Kidney glomerular epithelial cell (primary cell): ENCODE measurements around the gene NLRP9.

Source experiments
- DNase-seq: peaks from one replicate; lab custom pipeline; 2025; lab: John Stamatoyannopoulos, UW

The NLRP9 gene

DNA sequence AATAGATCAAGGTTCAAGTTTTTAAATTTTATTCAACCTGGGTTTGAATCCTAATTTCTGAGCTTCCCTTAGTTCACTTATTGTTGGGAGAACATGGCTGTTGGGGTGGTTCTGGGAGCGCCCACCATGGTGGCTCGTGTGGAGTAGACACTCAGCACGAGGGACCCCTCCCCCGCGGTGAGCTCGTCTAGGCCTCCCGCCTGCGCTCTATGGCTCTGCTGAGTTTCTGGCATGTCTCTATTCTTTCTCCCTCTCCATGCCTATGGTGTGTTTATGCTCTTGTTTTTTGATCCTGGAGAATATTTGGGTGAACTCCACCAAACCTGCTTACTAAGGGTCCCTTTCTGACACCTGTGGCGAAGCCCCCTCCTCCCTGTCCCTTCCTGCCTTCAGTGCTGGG is 64.7 kb downstream of the NLRP9 start:
- DNase-seq, result no peak

DNA sequence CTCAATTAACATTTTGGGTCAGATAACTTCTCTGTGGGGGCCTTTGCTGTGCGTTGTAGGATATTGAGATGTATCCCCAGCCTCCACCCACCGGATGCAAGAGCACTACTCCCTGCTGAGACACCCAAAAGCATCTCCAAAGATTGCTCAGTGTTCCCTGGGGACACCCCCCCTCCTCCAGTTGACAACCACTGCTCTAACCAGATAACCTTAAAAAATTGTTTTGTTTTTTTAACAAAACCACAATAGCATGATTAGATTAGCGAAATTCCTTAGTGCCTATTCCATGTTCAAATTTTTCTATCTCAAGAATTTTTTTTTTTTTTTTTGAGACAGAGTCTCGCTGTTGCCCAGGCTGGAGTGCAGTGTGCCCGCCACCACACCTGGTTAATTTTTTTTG is 65.8 kb downstream of the NLRP9 start:
- no peak for DNase-seq

GRCh38 chr19:55671054-55671378 is 67.2 kb downstream of the NLRP9 start:
- DNase-seq, result no peak

- no peak for DNase-seq
These were observed 67.7 kb downstream of the NLRP9 start for GRCh38 chr19:55670280-55671053.

GRCh38 chr19:55669418-55670279 is 68.6 kb downstream of the NLRP9 start:
- no peak for DNase-seq

GRCh38 chr19:55668603-55669348 is 69.4 kb downstream of the NLRP9 start:
- DNase-seq, result no peak

DNA sequence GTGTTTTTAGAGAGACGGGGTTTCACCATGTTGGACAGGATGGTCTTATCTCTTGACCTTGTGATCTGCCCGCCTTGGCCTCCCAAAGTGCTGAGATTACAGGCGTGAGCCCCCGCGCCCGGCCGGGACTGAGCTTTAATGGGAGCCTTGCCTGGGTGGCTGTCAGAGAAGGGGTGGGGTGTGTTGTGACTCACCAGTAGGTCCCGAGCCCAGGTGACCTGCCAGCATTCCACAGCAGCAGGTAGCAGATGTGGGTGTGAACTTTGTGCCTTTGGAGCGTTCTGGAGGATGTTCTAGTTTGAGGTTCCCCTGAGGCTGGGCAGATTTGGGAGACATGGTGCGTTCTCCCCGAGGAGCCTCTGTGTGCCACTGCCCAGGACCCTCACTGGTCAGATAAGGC is 70.2 kb downstream of the NLRP9 start:
- no peak for DNase-seq

- no peak for DNase-seq
These were observed 70.7 kb downstream of the NLRP9 start for GRCh38 chr19:55667511-55667910.

- no peak for DNase-seq
These were observed 71.2 kb downstream of the NLRP9 start for GRCh38 chr19:55667006-55667381.

GRCh38 chr19:55666343-55667005 is 71.7 kb downstream of the NLRP9 start:
- DNase-seq, result no peak

DNA sequence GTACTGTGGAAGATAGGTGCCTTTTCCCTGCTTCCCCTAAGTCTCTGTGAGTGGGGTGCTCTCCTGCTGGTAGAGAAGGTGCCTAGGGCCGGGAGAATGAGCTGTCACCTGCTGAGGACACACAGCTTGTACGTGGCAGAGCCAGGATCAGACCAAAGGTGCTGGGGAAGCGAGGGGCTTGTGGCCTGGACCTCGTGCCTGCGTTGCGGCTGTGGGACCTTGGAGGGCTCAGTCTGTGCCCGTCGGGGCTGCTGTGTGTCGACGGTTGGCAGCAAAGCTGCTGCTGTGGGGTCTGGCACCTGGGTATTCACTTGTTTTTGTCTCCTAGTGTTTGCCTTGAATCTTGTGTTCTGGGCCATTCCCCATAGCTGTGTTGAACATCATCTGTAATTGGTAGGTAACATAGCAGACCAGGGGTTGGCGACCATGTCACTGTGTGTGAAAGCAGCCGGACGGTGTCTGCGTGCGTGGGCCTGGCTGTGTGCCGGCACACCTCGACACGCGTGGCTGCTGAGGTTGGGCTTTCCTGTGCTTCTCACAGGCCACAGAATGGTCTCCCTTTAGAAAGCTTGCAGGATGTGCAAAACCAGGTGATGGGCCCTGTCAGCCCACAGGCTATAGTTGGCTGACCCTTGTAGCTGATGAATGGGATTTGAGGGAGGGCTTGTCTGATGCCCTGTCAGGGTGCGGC is 74.2 kb downstream of the NLRP9 start:
- no peak for DNase-seq

GRCh38 chr19:55661826-55662225 is 76.4 kb downstream of the NLRP9 start:
- no peak for DNase-seq

DNA sequence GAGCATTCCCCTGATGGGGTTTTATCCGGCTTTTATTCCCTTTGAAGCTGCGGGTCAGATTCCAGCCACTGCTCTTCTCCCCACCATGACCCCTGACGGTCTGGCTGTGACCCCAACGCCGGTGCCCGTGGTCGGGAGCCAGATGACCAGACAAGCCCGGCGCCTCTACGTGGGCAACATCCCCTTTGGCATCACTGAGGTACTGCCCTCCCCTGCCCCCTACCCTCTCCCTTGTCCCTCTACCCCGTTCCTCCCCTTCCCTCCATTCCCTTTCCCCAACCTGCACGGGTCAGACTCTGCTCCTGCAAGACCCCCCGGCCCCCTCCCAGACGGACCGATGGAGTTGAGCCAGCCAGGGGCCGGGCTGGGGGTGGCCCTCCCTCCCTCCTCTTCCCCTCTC is 77.2 kb downstream of the NLRP9 start:
- DNase-seq, result no peak

DNA sequence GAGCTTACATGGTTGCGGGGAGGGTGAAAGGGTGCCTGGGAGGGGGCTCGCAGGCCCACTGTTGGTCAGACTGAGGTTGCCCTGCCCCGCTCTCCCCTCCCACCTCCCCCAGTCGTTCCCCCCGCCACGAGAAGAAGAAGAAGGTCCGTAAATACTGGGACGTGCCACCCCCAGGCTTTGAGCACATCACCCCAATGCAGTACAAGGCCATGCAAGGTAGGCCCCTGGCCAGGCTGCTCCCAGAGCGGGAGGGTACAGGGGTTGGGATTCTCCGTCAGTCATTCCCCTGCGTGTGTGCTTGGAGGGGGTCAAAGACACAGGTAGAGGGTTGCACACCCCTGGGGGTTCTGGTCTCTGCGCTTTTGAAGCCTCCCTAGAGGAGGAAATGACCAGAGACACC is 77.8 kb downstream of the NLRP9 start:
- no peak for DNase-seq

DNA sequence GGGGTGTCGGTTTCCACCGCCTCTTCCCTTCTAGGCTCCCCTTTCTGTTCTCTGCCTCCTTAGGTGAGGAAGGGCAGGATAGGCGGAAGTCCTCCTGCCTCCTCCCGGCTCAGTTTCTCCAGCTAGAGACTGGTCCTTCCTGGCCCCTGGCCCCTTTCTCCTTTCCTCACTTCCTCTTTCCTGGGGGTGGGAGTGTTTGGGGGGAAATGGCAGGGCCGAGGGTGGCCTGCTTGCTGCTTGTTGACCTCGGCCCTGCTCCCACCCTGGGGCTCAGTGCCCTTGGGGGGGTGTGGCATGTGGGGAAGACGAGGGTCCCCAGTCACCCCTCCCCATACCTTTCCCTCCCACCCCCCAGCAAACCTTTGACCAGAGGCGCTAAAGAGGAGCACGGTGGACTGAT is 78.4 kb downstream of the NLRP9 start:
- no peak for DNase-seq

DNA sequence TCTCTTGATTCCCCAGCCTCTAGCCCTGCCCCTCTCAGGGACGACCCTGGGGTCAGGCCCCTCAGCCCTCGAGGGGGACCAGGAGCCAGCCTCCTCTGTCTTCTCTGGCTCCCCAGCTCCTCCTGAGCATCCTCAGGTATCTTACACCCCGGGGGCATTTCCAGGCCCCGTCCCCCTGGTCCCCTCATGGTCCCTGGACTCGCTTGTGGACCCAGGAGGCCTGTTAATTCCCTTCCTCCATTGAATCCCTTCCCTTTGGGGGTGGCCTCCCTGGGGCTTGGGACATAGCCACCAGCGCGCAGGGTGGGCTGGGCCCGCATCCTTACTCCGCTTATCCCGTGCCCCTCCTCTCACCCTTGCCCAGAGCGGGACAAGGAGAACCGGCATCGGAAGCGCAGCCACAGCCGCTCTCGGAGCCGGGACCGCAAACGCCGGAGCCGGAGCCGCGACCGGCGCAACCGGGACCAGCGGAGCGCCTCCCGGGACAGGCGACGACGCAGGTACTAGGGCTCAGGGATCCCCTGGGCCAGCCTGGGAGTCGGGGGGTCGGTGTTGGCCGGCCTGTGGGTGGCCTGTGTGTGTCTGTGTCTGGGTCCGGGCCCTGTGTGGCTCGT is 79.2 kb downstream of the NLRP9 start:
- no peak for DNase-seq
